Head of caudate nucleus (tissue), 42 donors: ENCODE measurements around the gene TUBB4A.

Source experiments
- DNase-seq, 42 donors: peaks; one replicate each; pipeline versions ENCODE4 v3.0.0 to v3.0.0-alpha.2; 2020 to 2021; ENCODE audit warnings: mixed read lengths in 7 of 42
- intact Hi-C: fragments of 100-400 bp; cut with DNase I; formaldehyde crosslinking; loops from one replicate; pipeline ENCODE4 v1.15.0; 2022

Gene TUBB4A

DNA sequence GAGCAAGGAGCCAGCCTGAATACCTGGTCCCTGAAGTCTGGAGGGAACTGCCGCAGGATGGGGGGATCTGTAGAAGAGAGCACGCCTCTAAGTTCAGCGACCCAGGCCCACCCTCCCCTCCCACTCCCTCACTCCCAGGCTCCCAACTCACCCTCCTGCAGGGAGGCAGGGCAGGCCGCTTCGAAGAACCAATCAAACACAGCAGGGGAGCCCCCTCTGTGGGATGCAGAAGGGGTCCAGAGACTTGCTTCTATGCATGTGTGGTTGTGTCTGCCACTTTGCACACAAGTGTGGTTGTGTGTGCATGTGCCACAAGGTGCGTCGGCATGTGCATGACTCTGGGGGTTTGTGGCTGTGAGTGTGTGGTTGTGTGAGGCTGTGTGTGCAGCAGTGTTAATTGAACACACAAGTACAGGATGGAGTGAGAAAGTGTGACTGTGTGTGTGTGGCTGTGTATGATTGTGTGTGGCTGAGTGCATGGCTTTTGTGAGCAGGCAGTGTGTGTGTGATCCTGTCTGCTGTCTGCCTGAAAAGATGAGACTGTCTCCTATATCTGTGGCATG lies 22.2 kb downstream of the TUBB4A start:
- intact Hi-C loops: no loop called here
- DNase-seq: no peak

DNA sequence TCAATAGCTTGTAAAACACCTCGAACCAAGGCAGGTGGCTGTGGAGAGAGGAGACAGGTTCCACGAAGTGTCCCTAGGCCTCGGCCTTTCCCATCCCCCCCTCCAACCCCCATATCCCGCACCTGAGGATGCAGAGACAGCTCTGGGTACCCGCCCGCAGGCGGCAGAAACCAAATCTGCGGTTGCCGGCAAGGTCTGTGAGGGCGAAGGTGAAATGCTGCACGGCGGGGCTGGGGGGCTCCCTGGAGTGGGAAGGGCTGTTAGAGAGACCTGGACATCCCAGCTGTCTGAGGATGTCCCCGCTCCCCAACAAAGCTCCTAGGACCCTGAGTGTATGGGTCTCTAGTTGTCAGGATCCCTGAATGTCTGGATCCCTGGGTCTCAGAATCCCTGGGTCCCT lies 23.3 kb downstream of the TUBB4A start:
- no peak for DNase-seq
- intact Hi-C loops: no loop called here

DNA sequence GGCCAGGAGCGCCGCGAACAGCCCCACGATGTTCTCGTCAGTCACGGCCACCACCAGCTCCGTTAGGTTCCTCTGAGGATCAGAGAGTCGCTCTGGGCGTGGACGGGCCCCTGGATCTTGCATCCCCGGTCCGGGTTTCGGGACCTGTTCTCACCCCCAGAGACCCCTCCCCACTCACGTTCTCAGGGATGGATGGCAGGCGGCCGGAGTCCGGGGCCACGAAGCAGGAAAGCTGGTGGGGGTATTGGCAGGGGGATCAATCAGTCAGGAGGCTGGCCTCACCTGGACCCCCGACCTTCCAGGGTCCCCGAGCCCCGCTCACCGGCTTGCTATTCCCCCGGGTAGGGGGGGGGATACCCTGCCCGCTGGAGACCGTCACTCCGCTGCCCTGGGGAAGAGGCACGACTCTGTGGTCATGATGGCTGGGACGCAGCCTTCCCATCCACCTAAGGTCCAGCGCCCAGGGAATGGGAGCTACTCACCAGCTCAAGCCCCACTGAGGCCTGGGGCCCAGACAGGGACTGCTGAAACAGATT lies 25.1 kb downstream of the TUBB4A start:
- no peak for DNase-seq
- intact Hi-C loops: no loop called here

DNA sequence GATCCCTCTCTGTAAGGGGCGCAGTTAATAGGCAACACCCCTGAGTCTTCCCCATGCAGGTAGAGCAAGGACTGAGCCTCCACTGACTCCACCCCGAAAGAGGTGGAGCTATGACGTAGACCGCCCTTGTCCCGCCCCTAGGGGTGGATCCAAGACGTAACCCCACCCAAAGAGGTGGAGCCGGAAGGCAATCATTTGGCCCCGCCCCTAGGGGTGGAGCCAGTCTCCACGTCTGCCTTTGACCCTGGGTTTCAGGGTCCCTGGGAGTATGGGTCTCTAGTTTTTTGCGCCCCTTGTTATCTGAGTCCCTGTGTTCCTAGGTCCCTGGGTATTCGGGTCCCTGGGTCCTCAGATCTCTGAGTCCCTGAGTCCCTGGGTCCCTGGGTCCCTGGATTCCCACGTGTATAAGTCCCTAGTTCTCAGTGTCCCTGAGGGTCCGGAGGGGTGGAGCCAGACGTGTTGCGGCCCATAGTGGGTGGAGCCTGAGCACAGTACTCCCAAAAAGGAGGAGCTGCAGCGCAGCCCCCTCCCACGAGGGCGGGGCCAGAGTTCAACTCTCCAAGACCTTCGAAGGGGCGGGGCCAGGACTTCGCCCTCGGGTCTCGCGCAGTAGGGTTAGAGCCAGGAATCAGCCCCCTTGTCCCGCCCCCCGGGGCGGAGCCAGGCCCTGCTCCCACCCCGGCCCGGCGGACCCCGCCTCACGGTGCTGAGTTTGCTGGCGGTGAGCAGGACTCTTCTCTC lies 25.8 kb downstream of the TUBB4A start:
- intact Hi-C loops: no loop called here
- DNase-seq: peak; percentile 64 to 93 (median 83)

DNA sequence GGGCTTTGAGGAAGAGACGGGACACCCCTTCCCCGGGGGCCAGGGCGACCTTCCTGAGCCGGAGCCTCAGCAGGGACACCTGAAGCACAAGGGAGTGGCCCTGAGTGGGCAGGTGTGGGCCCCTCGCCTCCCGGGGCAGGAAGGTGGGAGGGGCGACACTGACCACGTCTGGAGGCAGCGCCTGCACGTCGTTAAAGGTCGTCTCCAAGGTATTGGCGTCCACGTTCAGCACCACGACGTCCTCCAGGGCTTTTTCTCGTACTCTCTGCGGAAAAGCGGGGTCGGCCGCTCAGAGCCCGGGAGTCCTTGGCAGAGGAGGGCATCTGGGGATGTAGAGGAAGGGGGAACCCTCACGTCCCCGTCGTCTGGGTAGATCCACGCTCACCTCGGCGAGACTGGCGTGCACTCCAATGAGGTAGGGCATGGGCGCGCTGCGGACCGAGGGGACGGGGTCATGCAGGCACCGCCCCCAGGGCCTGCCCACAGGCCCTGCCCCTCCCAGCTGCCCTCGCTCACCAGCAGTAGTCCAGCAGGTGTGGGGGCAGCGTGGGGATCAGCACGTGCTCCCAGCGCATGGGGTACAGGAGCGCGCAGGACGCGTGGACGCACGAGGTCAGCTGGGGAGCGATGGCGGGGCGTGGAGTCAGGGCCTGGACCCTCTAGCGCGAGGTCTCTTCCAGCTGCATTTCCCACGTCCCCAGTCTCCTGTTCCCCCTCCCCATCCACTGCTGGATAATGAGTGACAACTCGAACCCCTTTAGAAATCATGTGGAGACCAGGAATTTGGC lies 26.6 kb downstream of the TUBB4A start:
- no peak for DNase-seq
- intact Hi-C loops: no loop called here

DNA sequence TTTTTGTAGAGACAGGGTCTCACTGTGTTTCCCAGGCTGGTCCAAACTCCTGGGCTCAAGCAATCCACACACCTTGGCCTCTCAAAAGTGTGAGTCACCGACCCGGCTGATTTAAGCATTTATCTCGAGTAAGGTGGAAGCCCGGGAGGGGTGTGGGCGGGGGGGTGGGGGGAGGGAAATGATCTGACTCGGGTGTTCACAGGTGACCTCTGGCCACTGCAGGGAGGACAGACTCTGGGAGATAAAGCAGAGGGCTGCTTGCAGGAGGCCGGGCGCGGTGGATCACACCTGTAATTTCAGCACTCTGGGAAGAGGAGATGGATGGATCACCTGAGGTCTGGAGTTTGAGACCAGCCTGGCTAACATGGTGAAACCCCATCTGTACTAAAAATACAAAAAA lies 28.5 kb downstream of the TUBB4A start:
- intact Hi-C loops: no loop called here
- no peak for DNase-seq

DNA sequence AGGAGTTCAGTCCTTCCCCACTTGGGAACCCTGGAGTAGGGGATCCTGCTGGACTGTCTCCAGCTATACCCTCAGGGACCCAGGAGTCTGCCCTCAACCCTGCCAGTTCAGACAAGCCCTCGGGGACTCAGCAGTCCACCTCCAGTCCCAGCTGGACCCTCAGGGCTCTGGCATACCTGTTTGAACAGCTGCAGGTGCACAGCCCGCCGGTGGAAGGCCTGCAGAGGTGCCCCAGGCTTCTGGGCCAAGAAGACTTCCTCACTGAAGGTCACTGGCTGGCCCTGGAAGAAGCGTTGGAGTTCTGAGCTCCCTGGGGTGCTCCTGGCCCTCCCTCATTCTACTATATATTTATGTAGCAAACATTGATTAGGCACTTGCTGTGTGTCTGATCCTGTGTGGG lies 29.4 kb downstream of the TUBB4A start:
- no peak for DNase-seq
- intact Hi-C loops: no loop called here

DNA sequence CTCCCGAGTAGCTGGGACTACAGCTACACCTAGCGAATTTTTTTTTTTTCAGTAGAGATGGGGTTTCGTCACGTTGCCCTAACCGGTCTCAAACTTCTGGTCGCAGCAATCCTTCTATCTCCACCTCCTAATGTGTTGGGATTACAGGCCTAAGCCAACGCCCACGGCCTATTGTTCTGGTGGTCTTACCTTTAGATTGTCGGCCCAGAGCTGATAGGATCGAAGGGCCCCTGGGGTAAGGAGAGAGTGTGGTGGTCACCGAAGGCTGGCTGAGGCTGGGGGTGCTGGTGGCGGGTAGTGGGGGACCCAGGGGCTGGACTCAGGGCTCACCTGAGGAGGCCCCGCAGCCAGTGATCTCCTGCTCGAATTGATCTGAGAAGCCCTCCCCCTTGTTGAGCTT lies 31.0 kb downstream of the TUBB4A start:
- intact Hi-C loops: no loop called here
- no peak for DNase-seq

DNA sequence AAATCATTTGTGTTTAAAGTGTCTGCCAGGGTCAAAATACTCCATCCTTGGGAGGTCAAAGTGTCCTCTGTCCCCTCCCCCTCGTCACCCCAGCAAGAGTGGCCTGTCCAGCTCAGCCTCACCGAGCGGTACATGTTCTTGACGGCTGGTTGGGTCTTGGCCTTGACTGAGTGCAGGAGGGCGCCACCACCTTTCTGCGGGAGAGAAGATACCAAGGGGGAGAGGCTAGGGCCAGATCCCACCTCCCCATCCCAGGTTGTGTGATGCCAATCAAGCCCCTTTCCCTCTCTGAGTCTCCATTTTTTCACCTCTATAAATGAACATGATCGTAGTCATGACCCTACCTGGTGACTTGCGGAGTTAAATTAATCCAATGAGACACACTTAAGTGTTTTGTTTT lies 31.9 kb downstream of the TUBB4A start:
- intact Hi-C loops: no loop called here
- no peak for DNase-seq

DNA sequence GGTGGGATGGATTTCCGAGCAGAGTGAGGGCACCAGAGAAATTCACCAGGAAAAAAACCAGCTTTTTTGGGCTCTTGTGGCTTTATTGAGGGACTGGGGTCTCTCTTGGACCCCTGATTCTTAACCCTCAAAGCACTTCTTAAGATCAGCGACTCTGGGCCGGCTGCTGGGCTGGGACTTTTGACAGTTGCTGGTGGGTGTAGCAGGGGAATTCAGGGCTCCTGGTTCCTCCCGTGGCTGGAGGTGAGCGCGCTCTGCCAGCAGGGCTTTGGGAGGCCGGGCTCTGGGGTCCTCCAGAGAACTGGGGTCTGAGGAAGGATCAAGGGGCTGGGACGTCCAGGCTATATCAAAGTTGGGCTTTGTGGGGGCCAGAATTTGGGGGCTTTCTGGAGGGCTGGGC lies 34.7 kb downstream of the TUBB4A start:
- DNase-seq: no peak
- intact Hi-C loops: no loop called here

DNA sequence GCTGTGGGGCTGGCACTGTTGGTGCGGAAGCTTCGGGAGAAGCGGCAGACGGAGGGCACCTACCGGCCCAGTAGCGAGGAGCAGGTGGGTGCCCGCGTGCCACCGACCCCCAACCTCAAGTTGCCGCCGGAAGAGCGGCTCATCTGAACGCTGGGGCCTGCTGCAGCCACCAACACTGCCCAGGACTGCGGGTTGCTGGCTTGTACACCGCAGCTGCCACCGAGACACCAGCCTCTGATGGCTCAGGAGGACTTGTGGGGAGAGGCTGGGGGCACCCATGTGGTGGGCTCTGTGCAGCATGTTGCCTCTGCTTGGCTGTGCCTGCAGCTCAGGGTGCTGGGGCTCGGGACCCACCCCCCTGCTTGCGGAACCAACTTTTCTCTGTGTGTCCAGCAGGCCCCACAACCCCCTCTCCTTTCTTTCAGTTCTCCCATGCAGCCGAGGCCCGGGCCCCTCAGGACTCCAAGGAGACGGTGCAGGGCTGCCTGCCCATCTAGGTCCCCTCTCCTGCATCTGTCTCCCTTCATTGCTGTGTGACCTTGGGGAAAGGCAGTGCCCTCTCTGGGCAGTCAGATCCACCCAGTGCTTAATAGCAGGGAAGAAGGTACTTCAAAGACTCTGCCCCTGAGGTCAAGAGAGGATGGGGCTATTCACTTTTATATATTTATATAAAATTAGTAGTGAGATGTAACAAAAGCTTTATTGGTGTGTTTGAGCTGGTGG lies 35.4 kb downstream of the TUBB4A start:
- DNase-seq: no peak
- intact Hi-C loops: no loop called here

DNA sequence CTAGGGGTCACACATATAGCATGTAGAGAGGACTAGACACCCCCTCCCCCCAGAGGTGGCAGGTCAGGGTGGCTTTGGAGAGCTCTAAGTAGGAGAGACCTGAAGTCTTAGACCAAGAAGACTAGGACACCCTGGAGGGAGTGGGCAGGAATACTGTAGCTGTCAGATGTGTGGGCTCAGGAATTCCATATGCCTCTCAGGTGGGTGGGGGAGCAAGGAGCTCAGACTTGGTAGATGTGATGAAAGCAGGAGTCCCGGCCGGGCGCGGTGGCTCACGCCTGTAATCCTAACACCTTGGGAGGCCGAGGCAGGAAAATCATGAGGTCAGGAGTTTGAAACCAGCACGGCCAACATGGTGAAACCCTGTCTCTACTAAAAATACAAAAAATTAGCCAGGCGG lies 36.4 kb downstream of the TUBB4A start:
- intact Hi-C loops: no loop called here
- peak in 10 of 42 donors; percentile 20 to 70 (median 50) for DNase-seq

DNA sequence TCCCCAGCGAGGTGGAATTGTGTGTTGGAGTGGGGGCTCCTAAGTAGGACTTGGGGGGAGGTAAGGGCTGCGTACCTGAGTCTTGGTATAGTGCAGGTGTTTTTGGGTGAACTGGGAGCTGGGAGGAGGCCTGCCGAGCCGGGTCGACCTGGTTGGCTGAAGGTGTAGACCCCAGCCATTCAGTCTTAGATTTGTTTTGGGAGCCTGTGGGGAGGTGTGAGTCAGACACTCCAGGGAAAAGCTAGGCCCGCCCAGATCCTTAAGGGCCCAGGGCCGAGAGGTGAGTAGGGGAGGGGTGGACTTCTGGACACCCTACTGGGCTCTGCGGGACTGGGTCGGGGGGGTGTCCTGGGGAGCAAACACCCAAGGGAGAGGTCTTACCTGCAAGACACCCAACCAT lies 37.1 kb downstream of the TUBB4A start:
- intact Hi-C loops: no loop called here
- no peak for DNase-seq

DNA sequence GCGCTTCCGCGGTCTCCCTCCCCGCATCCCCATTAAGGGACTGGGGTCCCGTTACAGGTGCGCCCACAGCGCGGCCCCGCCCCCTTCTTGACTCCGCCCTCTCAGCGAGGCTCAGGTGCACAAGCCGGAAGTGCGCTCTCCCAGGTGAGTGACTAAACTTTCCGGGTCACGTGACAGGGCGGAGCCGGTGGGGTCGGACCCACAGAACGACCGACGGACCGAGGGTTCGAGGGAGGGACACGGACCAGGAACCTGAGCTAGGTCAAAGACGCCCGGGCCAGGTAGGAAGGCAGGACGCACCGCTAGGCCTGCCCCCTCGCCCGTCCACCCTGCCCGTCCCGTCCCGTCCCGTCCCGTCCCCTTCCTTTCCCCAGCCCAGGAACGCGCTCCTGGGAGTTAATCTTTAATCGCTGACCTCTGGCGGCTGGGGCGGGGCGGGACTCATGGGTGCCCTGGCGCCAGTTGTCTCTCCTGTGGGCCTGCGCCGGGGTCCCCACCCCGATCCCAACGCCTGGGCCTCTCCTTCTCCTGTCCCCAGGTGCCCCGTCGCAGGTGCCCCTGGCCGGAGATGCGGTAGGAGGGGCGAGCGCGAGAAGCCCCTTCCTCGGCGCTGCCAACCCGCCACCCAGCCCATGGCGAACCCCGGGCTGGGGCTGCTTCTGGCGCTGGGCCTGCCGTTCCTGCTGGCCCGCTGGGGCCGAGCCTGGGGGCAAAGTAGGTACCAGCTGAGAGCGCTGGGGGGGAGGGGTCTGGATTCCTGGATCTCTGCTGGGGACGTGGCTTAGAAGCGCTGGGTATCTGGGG lies 37.8 kb downstream of the TUBB4A start, which contains the start of gene CRB3:
CRB3 (plus strand) TSS at position 202 of the 804 bp plus-strand sequence; CDS start at position 633, 431 bp downstream.
- no peak for DNase-seq
- intact Hi-C loops: no loop called here

DNA sequence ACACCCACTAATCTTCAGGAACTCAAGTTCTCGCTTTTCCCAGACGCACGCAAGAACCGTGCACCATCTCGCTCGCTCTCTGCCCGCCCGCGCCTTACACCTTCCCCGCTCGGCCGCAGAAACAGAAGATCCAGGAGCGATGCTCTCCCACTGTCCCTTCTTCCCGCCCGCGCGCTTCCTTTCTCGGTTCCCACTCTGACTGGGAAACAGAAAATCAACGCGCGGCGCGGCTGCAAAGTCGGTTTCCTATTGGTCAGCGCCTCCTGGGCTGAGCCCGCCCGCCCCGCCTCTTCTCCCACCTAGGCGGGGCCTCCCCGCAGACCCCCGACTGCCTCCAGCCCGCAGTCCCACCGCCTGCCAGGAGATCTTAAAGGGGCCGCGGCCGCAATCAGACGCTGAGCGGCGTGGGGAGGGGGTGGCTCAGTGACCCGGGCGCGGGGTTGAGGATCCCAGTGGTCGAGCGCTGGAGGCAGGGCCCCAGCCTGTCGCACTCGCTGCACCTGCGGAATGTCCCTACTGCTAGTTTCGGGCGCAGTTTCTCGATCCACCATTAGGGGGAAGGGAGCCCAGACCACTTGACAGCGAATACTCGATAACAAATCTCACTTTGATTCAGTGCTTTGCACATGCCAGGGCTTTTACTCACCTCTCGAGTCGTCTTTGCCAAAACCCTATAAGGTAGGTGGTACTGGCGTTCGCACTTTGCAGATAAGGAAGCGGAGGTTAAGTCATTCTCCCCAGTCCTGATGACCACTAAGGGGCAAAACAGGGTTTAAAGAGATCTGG lies 41.8 kb downstream of the TUBB4A start:
- intact Hi-C loops: no loop called here
- DNase-seq: peak; percentile 98 to 100 (median 100)

DNA sequence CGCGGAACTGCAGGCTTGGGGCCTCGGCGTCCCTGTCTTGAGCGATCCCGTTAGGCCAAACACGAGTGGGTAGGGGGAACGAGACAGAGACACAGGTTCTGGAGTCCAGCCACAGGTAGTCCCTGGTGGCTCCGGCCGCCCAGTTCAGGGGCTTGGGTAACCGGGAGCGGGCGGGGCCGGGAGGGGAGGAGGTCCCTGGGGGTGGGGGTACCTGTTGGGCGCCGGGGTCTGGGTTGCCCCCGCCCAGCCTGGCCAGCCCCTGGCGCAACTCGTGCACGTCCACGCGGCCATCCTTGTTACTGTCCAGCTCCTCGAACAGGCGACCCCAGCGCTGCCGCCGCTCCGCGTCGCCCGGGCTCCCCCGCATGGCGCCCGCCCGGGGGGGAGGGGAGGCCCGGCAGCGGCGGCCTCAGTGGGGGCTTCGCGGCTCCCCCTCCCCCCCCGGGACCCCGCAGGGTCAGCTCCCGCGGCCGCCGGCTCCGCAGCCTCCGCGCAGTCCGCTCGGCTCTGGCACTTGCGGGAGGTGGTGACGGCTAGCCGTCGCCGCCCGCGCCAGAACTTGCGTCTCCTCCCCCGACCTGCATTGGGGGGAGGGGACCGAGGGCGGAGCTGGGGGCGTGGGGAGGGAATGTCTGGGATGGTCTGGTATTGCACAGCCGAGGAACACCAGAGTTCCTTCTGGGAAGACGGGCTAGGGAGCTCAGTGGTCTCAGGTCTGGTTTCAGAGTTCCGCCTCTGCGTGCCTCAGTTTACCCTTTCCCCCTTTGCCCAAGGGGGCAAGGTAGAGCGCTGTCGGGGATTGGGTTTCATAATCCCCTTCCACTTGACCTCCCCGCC lies 42.6 kb downstream of the TUBB4A start, which contains the start of gene SLC25A23:
SLC25A23 (minus strand) TSS at position 531 of the 837 bp plus-strand sequence; CDS start at position 367, 164 bp downstream.
- peak; percentile 29 to 89 (median 78) for DNase-seq

More for the DNA sequence above, 42.6 kb downstream of the TUBB4A start, which contains the start of gene SLC25A23:
- intact Hi-C loops: no loop called here
